HL-60 (cell line): ENCODE measurements around the gene CHRNB2.
"Not testable (repeated sequence)": the region's sequence is repeated elsewhere in the genome, so short reads cannot be mapped to it uniquely, and the experiment has no call there.

Experiments
- DNase-seq, 2 experiments: peaks; one replicate each; pipeline ENCODE4 v3.0.0-alpha.2; 2010 to 2020; ENCODE audit warnings: low read depth in 1 of 2, low spot score in 1 of 2
- H3K27ac ChIP-seq: fragments of 250-450 bp; sonication (Bioruptor Pico); replicated peaks from 2 replicates; pipeline ENCODE4 v1.5.1; 2020; ENCODE audit warnings: mild to moderate bottlenecking, moderate library complexity
- H3K27me3 ChIP-seq: fragments of 250-450 bp; sonication (Bioruptor Pico); 2 replicates; pipeline ENCODE4 v1.5.1; 2021; ENCODE audit warnings: mild to moderate bottlenecking, moderate library complexity; ENCODE audit not compliant: insufficient read depth, poor library complexity, severe bottlenecking
- H3K4me3 ChIP-seq: replicated peaks from 2 replicates; pipeline ENCODE4 v1.5.1; 2011; ENCODE audit warnings: mild to moderate bottlenecking, control low read depth, low read length; ENCODE audit not compliant: insufficient read depth
- GABPA ChIP-seq: IDR thresholded peaks from 2 replicates; pipeline ENCODE4 v1.6.1; 2012; ENCODE audit warnings: low read depth
- POLR2AphosphoS5 ChIP-seq: IDR thresholded peaks from 2 replicates; pipeline ENCODE4 v1.6.1; 2012; ENCODE audit warnings: low read depth
- SPI1 ChIP-seq: IDR thresholded peaks from 2 replicates; pipeline ENCODE4 v1.6.1; 2012; ENCODE audit warnings: low read depth, mild to moderate bottlenecking, borderline replicate concordance
- TF ChIP-seq, protein P1 (sequence below): IDR thresholded peaks from 2 replicates; pipeline ENCODE4 v1.6.1; 2012; ENCODE audit warnings: low read depth; ENCODE audit not compliant: insufficient replicate concordance
- TF ChIP-seq, protein P2 (sequence below): IDR thresholded peaks from one replicate; pipeline ENCODE4 v1.5.1; 2011; ENCODE audit warnings: low read length, control low read depth, inconsistent platforms; ENCODE audit not compliant: insufficient read depth

The CHRNB2 gene

DNA sequence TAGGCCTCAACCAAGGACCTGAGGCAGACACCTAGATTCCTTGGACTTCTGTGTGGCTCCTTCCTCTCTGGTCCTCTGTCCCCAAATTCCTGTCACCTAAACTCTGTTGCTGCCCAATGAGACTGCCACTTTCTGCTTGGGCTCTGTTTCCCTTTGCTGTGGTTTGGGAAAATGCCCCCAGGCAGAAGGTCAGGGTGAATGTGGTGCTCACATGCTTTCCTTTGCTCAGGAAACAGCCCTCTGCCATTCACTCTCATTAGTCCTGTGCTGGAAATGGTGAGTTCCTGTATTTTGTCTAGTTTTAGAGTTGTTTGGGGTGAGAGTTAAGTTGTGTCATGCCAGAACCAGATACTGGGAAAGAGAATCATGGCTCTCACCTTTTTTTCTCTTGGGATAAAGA is 42.7 kb upstream of the CHRNB2 start:
- H3K27me3 ChIP-seq: no peaks in the 10 kb centered on the region
- H3K27ac ChIP-seq: no peak overlapping the region
- TF ChIP-seq POLR2AphosphoS5 (no peak), SPI1 (no peak)
- TF ChIP-seq, protein P1, sequence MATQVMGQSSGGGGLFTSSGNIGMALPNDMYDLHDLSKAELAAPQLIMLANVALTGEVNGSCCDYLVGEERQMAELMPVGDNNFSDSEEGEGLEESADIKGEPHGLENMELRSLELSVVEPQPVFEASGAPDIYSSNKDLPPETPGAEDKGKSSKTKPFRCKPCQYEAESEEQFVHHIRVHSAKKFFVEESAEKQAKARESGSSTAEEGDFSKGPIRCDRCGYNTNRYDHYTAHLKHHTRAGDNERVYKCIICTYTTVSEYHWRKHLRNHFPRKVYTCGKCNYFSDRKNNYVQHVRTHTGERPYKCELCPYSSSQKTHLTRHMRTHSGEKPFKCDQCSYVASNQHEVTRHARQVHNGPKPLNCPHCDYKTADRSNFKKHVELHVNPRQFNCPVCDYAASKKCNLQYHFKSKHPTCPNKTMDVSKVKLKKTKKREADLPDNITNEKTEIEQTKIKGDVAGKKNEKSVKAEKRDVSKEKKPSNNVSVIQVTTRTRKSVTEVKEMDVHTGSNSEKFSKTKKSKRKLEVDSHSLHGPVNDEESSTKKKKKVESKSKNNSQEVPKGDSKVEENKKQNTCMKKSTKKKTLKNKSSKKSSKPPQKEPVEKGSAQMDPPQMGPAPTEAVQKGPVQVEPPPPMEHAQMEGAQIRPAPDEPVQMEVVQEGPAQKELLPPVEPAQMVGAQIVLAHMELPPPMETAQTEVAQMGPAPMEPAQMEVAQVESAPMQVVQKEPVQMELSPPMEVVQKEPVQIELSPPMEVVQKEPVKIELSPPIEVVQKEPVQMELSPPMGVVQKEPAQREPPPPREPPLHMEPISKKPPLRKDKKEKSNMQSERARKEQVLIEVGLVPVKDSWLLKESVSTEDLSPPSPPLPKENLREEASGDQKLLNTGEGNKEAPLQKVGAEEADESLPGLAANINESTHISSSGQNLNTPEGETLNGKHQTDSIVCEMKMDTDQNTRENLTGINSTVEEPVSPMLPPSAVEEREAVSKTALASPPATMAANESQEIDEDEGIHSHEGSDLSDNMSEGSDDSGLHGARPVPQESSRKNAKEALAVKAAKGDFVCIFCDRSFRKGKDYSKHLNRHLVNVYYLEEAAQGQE: no peak
- no peak overlapping the region for H3K4me3 ChIP-seq
- no peak for DNase-seq

DNA sequence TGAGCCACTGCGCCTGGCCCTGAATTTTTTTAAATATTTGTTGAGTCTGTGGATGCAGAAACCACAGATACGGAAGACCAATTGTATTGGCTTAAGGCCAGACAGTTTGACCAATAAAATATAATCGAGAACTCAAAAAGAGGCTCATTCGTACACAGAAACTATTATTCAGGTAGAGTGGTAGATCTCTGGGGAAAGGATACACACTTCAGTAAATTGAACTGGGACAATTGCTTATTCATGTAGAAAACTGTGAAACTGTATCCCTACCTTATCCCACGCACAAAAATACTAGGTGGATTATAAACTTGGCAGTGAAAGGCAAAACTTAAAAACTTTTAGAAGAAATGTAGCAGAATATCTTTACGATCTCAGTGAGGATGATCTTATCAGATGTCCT is 40.4 kb upstream of the CHRNB2 start:
- no peak overlapping the region for H3K27ac ChIP-seq
- H3K27me3 ChIP-seq: no peaks in the 10 kb centered on the region
- TF ChIP-seq, protein P1: no peak
- TF ChIP-seq GABPA: no peak
- TF ChIP-seq, protein P2, sequence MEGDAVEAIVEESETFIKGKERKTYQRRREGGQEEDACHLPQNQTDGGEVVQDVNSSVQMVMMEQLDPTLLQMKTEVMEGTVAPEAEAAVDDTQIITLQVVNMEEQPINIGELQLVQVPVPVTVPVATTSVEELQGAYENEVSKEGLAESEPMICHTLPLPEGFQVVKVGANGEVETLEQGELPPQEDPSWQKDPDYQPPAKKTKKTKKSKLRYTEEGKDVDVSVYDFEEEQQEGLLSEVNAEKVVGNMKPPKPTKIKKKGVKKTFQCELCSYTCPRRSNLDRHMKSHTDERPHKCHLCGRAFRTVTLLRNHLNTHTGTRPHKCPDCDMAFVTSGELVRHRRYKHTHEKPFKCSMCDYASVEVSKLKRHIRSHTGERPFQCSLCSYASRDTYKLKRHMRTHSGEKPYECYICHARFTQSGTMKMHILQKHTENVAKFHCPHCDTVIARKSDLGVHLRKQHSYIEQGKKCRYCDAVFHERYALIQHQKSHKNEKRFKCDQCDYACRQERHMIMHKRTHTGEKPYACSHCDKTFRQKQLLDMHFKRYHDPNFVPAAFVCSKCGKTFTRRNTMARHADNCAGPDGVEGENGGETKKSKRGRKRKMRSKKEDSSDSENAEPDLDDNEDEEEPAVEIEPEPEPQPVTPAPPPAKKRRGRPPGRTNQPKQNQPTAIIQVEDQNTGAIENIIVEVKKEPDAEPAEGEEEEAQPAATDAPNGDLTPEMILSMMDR: no peak
- TF ChIP-seq SPI1: no peak
- TF ChIP-seq POLR2AphosphoS5: no peak
- H3K4me3 ChIP-seq: no peak overlapping the region
- no peak for DNase-seq

DNA sequence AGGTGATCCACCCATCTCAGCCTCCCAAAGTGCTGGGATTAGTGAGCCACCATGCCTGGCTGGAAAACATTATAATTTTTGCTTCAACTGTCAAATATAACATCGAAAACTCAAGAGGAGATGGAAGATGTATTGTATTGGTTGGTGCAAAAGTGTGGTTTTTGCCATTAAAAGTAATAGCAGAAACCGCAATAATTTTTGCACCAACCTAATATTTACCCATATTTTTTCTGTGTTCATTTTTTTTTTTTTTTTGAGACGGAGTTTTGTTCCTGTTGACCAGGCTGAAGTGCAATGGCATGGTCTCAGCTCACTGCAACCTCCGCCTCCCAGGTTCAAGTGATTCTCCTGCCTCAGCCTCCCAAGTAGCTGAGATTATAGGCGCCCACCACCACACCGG is 38.3 kb upstream of the CHRNB2 start:
- no peak for DNase-seq
- H3K4me3 ChIP-seq: no peak overlapping the region
- no peak overlapping the region for H3K27ac ChIP-seq
- TF ChIP-seq GABPA: no peak
- no peak for TF ChIP-seq SPI1
- TF ChIP-seq, protein P2: no peak
- TF ChIP-seq POLR2AphosphoS5: no peak
- TF ChIP-seq, protein P1: no peak
- no peaks in the 10 kb centered on the region for H3K27me3 ChIP-seq

DNA sequence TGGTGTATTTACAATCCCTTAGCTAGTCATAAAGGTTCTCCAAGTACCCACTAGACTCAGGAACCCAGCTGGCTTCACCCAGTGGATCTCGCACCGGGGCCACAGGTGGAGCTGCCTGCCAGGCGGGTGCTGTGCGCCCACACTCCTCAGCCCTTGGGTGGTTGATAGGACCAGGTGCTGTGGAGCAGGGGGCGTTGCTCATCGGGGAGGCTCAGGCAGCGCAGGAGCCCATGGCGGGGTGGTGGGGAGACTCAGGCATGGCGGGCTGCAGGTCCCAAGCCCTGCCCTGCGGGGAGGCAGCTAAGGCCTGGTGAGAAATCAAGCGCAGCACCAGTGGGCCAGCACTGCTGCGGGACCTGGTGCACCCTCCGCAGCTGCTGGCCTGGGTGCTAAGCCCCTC is 35.6 kb upstream of the CHRNB2 start:
- H3K27me3 ChIP-seq, H3K27ac ChIP-seq: not testable (repeated sequence)

More for the DNA sequence above, 35.6 kb upstream of the CHRNB2 start:
- not testable (repeated sequence) for DNase-seq, H3K4me3 ChIP-seq
